Stimulated activated CD8-positive, alpha-beta memory T cell treated with anti-CD3 and anti-CD28 coated beads, Interleukin-15, amount 100 ng/mL, for 48 hours (primary cell): ENCODE results near the gene TMEM161A.
A peak's percentile ranks its signal among the peaks of the same experiment; 100 is the strongest.
"Not testable (repeated sequence)": the region's sequence is repeated elsewhere in the genome, so short reads cannot be mapped to it uniquely, and the experiment has no call there.

Experiments used
- DNase-seq, 2 donors: peaks; one replicate each; pipeline ENCODE4 v3.0.0-alpha.2; 2020; ENCODE audit warnings: low read depth in 2 of 2

Gene TMEM161A

GRCh38 chr19:19122902-19123301 lies 15.4 kb downstream of the TMEM161A start:
- no peak for DNase-seq

- no peak for DNase-seq
Observed at GRCh38 chr19:19121371-19121770, 16.9 kb downstream of the TMEM161A start.

- peak in 1 of 2 donors; percentile 27 for DNase-seq
Observed at GRCh38 chr19:19120308-19121231, 17.7 kb downstream of the TMEM161A start.

- DNase-seq = no peak
Observed at GRCh38 chr19:19119325-19120237, 18.7 kb downstream of the TMEM161A start.

GRCh38 chr19:19115954-19116353 lies 22.3 kb downstream of the TMEM161A start:
- DNase-seq = no peak

DNA sequence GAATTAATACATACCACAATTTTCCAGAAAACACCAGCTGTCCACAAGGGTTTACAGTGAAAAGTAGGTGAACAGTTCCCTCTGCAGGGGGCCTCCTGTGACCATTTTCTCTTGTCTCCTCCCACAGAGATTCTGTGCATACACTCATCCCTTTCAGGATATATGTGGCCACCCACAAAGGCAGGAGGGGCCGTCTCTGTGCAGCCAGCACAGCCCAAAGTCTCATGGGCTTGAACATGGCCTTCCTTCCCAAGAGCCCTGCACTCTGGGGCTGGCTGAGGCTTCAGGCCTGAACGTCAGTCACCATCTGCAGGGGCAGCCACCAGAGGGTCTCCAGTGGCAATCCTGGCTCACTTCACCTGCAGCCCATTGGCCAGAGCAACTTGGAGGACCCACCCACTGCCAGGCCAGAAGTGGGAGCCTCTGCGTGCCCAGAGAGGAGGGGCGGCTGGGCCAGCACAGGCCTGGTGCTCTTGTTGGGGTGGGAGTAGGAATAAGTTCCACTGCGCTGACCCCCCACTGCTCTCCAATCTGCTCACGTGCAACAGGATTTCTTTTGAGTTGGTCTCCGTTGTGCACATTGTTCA lies 25.1 kb downstream of the TMEM161A start:
- no peak for DNase-seq

DNA sequence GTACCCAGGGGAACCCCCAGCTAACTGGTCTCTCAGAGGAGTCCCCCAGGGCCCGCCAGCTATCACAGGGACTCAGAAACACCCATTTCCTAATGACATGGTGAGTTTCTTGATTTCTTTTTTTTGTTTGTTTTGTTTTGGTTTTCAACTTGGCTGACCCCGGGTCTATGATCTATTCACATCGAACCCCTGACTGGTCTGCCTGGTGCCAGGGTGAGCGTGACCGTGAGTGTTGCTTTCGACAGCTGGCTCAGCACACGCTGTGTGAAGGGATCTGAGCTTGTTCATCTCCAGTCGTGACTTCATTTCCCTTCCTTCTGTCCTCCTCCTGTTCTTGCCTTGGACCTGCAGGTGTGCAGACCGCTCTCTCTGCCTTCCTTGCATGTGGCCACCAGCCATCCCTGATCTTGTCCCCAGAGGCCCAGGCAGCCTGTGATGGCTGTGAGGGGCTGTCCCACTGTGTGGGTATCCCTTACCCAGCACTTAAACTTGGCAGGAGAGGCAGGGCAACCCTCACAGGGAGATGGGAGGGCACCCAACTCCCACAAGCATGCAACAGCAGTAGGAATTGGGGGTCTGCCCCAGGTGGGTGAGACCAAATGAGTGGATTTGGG lies 26.2 kb downstream of the TMEM161A start:
- DNase-seq = no peak

GRCh38 chr19:19111136-19111835 lies 27.0 kb downstream of the TMEM161A start:
- no peak for DNase-seq

- peak in 1 of 2 donors; percentile 13 for DNase-seq
Observed at GRCh38 chr19:19110410-19111135, 27.7 kb downstream of the TMEM161A start.

GRCh38 chr19:19109601-19110000 lies 28.7 kb downstream of the TMEM161A start:
- DNase-seq = no peak

GRCh38 chr19:19107654-19108053 lies 30.6 kb downstream of the TMEM161A start:
- no peak for DNase-seq

GRCh38 chr19:19106938-19107337 lies 31.3 kb downstream of the TMEM161A start:
- not testable (repeated sequence) for DNase-seq

DNA sequence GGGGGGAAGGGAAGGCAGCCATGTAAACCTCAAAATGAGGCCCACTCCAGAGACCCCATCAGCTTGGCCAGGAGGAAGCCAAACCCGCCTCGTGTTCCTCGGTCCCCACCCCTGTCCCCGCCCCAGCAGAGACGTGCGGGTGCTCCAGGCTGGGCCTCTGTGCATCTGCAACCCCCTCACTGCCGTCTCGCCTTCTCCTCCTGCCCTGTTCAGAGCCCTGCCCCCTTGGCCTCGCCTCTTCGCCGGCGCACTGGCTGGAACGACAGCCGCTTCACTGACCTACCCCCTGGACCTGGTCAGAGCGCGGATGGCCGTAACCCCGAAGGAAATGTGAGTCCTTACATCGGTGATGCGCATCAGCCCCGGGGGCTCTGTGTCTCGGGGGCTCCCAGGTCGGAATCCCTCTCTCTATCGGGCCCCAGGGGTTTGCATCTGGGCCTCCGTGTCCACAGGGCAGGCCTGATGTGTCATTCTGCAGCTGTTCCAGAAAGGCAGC lies 32.2 kb downstream of the TMEM161A start:
- DNase-seq = no peak

DNA sequence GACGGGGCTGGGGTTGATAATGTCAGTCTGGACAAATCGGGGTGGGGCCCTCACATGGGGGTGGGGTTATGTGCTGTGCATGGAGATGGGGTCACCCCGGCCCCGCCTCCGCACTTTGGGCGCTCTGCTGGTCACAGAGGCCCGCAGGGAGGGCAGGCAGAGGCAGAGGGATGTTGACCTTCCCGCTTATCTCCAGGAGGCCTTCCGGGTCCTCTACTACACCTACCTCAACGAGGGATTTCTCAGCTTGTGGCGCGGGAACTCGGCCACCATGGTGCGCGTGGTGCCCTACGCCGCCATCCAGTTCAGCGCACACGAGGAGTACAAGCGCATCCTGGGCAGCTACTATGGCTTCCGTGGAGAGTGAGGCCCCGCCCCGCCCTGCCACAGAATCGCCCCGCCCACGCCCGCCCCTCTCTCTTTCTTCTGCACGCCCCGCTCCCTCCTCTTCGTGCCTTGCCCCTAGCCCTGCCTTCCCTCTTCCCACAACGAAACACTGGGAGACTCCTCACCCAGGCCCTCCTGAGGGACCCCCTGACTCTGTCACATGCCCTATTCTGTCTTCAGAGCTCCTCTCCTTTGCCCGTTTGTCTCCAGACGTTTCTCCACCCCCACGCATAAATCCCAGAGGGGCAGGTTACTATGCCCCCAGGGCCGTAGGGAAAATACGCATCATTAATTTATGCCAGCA lies 32.8 kb downstream of the TMEM161A start:
- no peak for DNase-seq

DNA sequence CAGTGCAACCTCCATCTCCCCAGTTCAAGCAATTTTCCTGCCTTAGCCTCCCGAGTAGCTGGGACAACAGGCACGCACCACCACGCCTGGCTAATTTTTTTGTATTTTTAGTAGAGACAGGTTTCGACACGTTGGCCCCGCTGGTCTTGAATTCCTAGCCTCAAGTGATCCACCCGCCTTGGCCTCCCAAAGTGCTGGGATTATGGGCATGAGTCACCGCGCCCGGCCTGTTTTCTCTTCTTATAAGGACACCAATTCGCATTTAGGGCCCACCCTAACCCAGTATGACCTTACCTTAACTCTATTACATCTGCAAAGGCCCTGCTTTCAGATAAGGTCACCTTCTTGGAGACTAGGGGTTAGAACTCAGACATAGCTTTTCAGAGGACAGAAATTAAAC lies 35.1 kb downstream of the TMEM161A start:
- no peak for DNase-seq

- not testable (repeated sequence) for DNase-seq
Observed at GRCh38 chr19:19102566-19102965, 35.7 kb downstream of the TMEM161A start.

GRCh38 chr19:19101540-19101939 lies 36.7 kb downstream of the TMEM161A start:
- DNase-seq = no peak

DNA sequence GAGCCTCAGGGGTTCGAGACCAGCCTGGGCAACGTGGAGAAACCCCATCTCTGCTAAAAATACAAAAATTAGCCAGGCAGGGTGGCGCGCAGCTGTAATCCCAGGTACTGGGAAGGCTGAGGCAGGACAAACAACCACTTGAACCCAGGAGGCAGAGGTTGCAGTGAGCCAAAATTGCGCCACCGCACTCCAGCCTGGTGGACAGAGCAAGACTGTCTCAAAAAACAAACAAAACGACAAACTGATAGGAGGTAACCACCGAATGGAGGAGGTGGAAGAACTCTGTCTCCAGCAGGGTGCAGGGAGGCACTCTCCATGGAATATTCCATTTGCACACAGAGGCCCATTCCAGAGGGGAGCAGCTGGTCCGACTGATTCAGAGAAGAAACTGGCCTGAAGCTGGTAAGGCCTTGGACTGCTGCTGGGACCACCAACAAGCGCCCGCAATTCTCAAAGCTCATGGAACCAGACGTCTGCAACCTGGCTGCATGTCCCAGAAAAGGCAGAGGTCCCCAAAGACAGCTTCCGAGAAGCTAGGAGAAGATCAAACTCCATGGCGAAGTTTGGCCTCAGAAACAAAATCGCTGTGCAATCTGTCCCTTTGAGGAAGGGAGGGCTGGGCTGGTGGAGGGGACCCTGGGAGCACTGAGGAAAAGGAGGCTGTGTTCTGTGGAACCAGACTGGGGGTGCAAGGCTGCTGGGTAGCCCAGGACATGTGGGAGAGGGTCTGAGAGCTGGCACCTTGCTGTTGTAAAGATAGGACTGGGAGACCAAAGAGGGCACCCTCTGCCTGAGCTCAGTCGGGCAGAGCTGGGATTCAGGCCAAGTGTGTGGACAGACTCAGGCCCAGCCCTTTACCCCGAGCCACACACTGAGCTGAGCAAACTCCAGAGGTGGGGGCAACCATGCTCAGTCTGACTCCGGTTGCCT lies 39.3 kb downstream of the TMEM161A start:
- DNase-seq = no peak
